OCI-LY1 (cell line): ENCODE results near the gene PAFAH1B2.

Experiments used
- EZH2 ChIP-seq: fragments of 200-600 bp; sonication (generic), shearing (Covaris generic); IDR thresholded peaks from 2 replicates; pipeline ENCODE4 v1.8.0; 2017; ENCODE audit warnings: borderline replicate concordance, mixed run types, mild to moderate bottlenecking, antibody characterized with exemption, low read length, moderate library complexity, mixed read lengths
- TF ChIP-seq, protein P1 (sequence below): fragments of 200-600 bp; sonication (generic), shearing (Covaris generic); IDR thresholded peaks from 2 replicates; pipeline ENCODE4 v1.5.1; 2017; ENCODE audit warnings: mild to moderate bottlenecking, antibody characterized with exemption, low read length, moderate library complexity, mixed read lengths

DNA sequence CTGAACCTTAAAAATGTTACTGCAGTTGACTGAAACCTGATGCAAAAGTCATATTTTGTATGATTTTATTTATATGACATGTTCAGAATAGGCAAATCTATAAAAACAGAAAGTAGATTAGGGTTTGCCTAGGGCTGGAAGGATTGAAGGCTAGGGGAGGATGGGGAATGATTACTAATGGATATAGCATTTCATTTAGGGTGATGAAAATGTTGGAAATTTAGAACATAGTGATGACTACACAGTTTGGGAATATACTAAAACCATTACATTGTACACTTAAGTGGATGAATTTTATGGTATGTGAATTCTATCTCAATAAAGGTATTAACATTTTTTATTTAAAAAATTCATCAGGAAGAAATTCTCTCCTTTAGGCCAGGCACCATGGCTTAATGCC is 22.9 kb upstream of the PAFAH1B2 start:
- TF ChIP-seq, protein P1, sequence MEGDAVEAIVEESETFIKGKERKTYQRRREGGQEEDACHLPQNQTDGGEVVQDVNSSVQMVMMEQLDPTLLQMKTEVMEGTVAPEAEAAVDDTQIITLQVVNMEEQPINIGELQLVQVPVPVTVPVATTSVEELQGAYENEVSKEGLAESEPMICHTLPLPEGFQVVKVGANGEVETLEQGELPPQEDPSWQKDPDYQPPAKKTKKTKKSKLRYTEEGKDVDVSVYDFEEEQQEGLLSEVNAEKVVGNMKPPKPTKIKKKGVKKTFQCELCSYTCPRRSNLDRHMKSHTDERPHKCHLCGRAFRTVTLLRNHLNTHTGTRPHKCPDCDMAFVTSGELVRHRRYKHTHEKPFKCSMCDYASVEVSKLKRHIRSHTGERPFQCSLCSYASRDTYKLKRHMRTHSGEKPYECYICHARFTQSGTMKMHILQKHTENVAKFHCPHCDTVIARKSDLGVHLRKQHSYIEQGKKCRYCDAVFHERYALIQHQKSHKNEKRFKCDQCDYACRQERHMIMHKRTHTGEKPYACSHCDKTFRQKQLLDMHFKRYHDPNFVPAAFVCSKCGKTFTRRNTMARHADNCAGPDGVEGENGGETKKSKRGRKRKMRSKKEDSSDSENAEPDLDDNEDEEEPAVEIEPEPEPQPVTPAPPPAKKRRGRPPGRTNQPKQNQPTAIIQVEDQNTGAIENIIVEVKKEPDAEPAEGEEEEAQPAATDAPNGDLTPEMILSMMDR = no peak
- TF ChIP-seq EZH2 = no peak
